Stimulated activated naive CD4-positive, alpha-beta T cell treated with Interleukin-2 at 50 U/mL for 16 hours (primary cell): ENCODE measurements around the gene EPHB1.
"Not testable (repeated sequence)": the region's sequence is repeated elsewhere in the genome, so short reads cannot be mapped to it uniquely, and the experiment has no call there.

Experiments used
- DNase-seq: peaks from one replicate; lab custom pipeline; 2025; lab: John Stamatoyannopoulos, UW

The EPHB1 gene

GRCh38 chr3:135083756-135084155 is 288.7 kb downstream of the EPHB1 start:
- DNase-seq = no peak

GRCh38 chr3:135084405-135084804 is 289.3 kb downstream of the EPHB1 start:
- DNase-seq = no peak

- DNase-seq = no peak
Measured at GRCh38 chr3:135084976-135085375, 289.9 kb downstream of the EPHB1 start.

GRCh38 chr3:135085652-135086436 is 290.8 kb downstream of the EPHB1 start:
- no peak for DNase-seq

- no peak for DNase-seq
Measured at GRCh38 chr3:135087782-135088181, 292.7 kb downstream of the EPHB1 start.

- no peak for DNase-seq
Measured at GRCh38 chr3:135089451-135089850, 294.4 kb downstream of the EPHB1 start.

- DNase-seq = no peak
Measured at GRCh38 chr3:135090020-135090717, 295.1 kb downstream of the EPHB1 start.

- DNase-seq = no peak
Measured at GRCh38 chr3:135091946-135092345, 296.9 kb downstream of the EPHB1 start.

- DNase-seq = no peak
Measured at GRCh38 chr3:135093121-135093520, 298.1 kb downstream of the EPHB1 start.

- DNase-seq = no peak
Measured at GRCh38 chr3:135097276-135097946, 302.4 kb downstream of the EPHB1 start.

- no peak for DNase-seq
Measured at GRCh38 chr3:135099734-135100355, 304.8 kb downstream of the EPHB1 start.

- no peak for DNase-seq
Measured at GRCh38 chr3:135100366-135100765, 305.3 kb downstream of the EPHB1 start.

- DNase-seq = no peak
Measured at GRCh38 chr3:135103917-135104316, 308.9 kb downstream of the EPHB1 start.

- no peak for DNase-seq
Measured at GRCh38 chr3:135106445-135106844, 311.4 kb downstream of the EPHB1 start.

- no peak for DNase-seq
Measured at GRCh38 chr3:135107043-135107442, 312.0 kb downstream of the EPHB1 start.

- no peak for DNase-seq
Measured at GRCh38 chr3:135109681-135110080, 314.6 kb downstream of the EPHB1 start.

- not testable (repeated sequence) for DNase-seq
Measured at GRCh38 chr3:135114551-135114950, 319.5 kb downstream of the EPHB1 start.

GRCh38 chr3:135117977-135118376 is 322.9 kb downstream of the EPHB1 start:
- DNase-seq = no peak

- DNase-seq = no peak
Measured at GRCh38 chr3:135118792-135119191, 323.7 kb downstream of the EPHB1 start.

- DNase-seq = no peak
Measured at GRCh38 chr3:135125171-135125801, 330.2 kb downstream of the EPHB1 start.

- DNase-seq = no peak
Measured at GRCh38 chr3:135127946-135128470, 332.9 kb downstream of the EPHB1 start.

GRCh38 chr3:135128818-135129217 is 333.8 kb downstream of the EPHB1 start:
- DNase-seq = no peak
